MCF 10A (cell line): Measurements from ENCODE around the gene IFNL4. TPM values are rescaled to one million over a fixed set of nuclear protein-coding genes. Genes with fewer than 3 reads are reported as not detected.

Source experiments
- BruUV-seq: library from RNA; stranded (reverse); fragments of 400-500 nt; replicated peaks from 2 replicates; lab custom pipeline; 2021; lab: Mats Ljungman, UMichigan
- CTCF ChIA-PET: fragments of 300-600 bp; sonication (Branson Sonifier 250); formaldehyde crosslinking; extraction: SDS; loops from one replicate; lab custom pipeline; 2021; ENCODE audit warnings: antibody characterized with exemption, inconsistent platforms; lab: Yijun Ruan, JAX
- POLR2A ChIA-PET: fragments of 300-600, 350-650 bp; sonication (Branson Sonifier 250); formaldehyde crosslinking; extraction: SDS; loops from one replicate; lab custom pipeline; 2020; ENCODE audit warnings: antibody characterized with exemption, inconsistent platforms; lab: Yijun Ruan, JAX
- DNase-seq: peaks from one replicate; pipeline ENCODE4 v3.0.0-alpha.2; 2018; ENCODE audit not compliant: unreplicated experiment
- H3K27ac Mint-ChIP-seq: one replicate; pipeline ENCODE4 v1.8.0; 2022; ENCODE audit warnings: mild to moderate bottlenecking, low read depth, mixed read lengths; ENCODE audit not compliant: unreplicated experiment
- H3K27me3 Mint-ChIP-seq: one replicate; pipeline ENCODE4 v1.8.0; 2022; ENCODE audit warnings: mixed read lengths; ENCODE audit not compliant: insufficient read depth, unreplicated experiment
- H3K36me3 Mint-ChIP-seq: one replicate; pipeline ENCODE4 v1.8.0; 2022; ENCODE audit warnings: mild to moderate bottlenecking, moderate library complexity, mixed read lengths; ENCODE audit not compliant: insufficient read depth, unreplicated experiment
- H3K4me1 Mint-ChIP-seq: one replicate; pipeline ENCODE4 v1.8.0; 2022; ENCODE audit warnings: mixed read lengths; ENCODE audit not compliant: insufficient read depth, unreplicated experiment
- H3K4me3 Mint-ChIP-seq: one replicate; pipeline ENCODE4 v1.8.0; 2022; ENCODE audit warnings: mild to moderate bottlenecking, moderate library complexity, mixed read lengths; ENCODE audit not compliant: unreplicated experiment
- H3K9me3 Mint-ChIP-seq: one replicate; pipeline ENCODE4 v1.8.0; 2022; ENCODE audit warnings: mixed read lengths; ENCODE audit not compliant: unreplicated experiment
- intact Hi-C: fragments of 100-400 bp; cut with micrococcal nuclease; formaldehyde crosslinking; loops from 2 replicates; pipeline ENCODE4 v1.14.1; 2022
- total RNA-seq: library from RNA; stranded (reverse); gene quantifications from 2 replicates; pipeline ENCODE4 v1.2.3, GENCODE V29; 2022
- TF ChIP-seq, protein P1 (sequence below): fragments of 200-600 bp; IDR thresholded peaks from one replicate; pipeline ENCODE4 v1.8.0; 2022; ENCODE audit warnings: antibody characterized with exemption, mild to moderate bottlenecking; ENCODE audit not compliant: unreplicated experiment

Gene IFNL4
- total RNA-seq, 1 experiment from 2014 or later: not detected

GRCh38 chr19:39240421-39240820 lies 8.2 kb downstream of the IFNL4 start:
- DNase-seq: no peak

DNA sequence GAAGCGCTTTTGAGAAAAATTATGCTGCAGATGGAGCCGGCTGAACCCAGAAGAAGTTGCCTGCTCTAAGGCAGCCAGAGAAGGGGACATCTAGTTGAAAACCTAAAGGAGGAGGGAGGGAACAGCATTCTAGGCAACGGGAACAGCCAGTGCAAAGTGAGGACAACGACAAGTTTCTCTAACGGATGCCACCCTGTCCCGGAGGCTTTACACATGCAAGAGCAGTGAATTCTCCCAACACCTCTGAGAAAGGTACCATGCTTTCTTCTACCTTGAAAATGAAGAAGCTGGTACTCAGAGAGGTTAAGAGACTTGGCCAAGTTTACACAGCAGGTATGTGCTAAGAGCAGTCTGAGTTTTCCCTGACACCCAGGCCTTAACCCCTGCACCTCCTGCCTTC lies 9.7 kb downstream of the IFNL4 start:
- peaks cover 8% of the 10 kb centered on the region for H3K4me1 Mint-ChIP-seq
- intact Hi-C loops: no loop called here
- no TSS peak for BruUV-seq
- H3K36me3 Mint-ChIP-seq: no peaks in the 10 kb centered on the region
- no peak overlapping the region for H3K4me3 Mint-ChIP-seq
- POLR2A ChIA-PET: no interaction called here
- no peaks in the 10 kb centered on the region for H3K9me3 Mint-ChIP-seq
- peak overlapping the region; percentile 77 for H3K27ac Mint-ChIP-seq
- DNase-seq: no peak
- H3K27me3 Mint-ChIP-seq: peaks cover 29% of the 10 kb centered on the region
- TF ChIP-seq, protein P1, sequence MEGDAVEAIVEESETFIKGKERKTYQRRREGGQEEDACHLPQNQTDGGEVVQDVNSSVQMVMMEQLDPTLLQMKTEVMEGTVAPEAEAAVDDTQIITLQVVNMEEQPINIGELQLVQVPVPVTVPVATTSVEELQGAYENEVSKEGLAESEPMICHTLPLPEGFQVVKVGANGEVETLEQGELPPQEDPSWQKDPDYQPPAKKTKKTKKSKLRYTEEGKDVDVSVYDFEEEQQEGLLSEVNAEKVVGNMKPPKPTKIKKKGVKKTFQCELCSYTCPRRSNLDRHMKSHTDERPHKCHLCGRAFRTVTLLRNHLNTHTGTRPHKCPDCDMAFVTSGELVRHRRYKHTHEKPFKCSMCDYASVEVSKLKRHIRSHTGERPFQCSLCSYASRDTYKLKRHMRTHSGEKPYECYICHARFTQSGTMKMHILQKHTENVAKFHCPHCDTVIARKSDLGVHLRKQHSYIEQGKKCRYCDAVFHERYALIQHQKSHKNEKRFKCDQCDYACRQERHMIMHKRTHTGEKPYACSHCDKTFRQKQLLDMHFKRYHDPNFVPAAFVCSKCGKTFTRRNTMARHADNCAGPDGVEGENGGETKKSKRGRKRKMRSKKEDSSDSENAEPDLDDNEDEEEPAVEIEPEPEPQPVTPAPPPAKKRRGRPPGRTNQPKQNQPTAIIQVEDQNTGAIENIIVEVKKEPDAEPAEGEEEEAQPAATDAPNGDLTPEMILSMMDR: no peak
- CTCF ChIA-PET: interaction anchor here (0.6 to 1.1 kb wide), 4 partner anchors 11 to 187 kb away, joined by 3 to 4 read pairs (median 4); no protein-coding TSS in a partner anchor

More at GRCh38 chr19:39240421-39240820, 8.2 kb downstream of the IFNL4 start:
- no peak overlapping the region for H3K4me3 Mint-ChIP-seq
- H3K27me3 Mint-ChIP-seq: peaks cover 26% of the 10 kb centered on the region
- BruUV-seq: no TSS peak
- ChIA-PET CTCF (no interaction called here), POLR2A (no interaction called here)
- no peak overlapping the region for H3K27ac Mint-ChIP-seq
- intact Hi-C loops: no loop called here
- peaks cover 8% of the 10 kb centered on the region for H3K4me1 Mint-ChIP-seq
- TF ChIP-seq, protein P1: no peak
- H3K36me3 Mint-ChIP-seq: no peaks in the 10 kb centered on the region
- no peaks in the 10 kb centered on the region for H3K9me3 Mint-ChIP-seq

- TF ChIP-seq, protein P1: no peak
- Mint-ChIP-seq H3K27ac (peak overlapping the region; percentile 77), H3K36me3 (no peaks in the 10 kb centered on the region), H3K27me3 (peaks cover 23% of the 10 kb centered on the region), H3K4me3 (peak overlapping the region; percentile 33), H3K9me3 (no peaks in the 10 kb centered on the region), H3K4me1 (peaks cover 8% of the 10 kb centered on the region)
- no TSS peak for BruUV-seq
- DNase-seq: no peak
- CTCF ChIA-PET: interaction anchor here (0.5 to 0.7 kb wide), 5 partner anchors 111 to 824 kb away, joined by 3 to 4 read pairs (median 3); no protein-coding TSS in a partner anchor
- POLR2A ChIA-PET: interaction anchor here (0.5 kb wide), 1 partner anchor 40 kb away, joined by 3 read pairs; no protein-coding TSS in a partner anchor
- intact Hi-C loops: no loop called here
Measured at GRCh38 chr19:39238209-39238608, 10.4 kb downstream of the IFNL4 start.

DNA sequence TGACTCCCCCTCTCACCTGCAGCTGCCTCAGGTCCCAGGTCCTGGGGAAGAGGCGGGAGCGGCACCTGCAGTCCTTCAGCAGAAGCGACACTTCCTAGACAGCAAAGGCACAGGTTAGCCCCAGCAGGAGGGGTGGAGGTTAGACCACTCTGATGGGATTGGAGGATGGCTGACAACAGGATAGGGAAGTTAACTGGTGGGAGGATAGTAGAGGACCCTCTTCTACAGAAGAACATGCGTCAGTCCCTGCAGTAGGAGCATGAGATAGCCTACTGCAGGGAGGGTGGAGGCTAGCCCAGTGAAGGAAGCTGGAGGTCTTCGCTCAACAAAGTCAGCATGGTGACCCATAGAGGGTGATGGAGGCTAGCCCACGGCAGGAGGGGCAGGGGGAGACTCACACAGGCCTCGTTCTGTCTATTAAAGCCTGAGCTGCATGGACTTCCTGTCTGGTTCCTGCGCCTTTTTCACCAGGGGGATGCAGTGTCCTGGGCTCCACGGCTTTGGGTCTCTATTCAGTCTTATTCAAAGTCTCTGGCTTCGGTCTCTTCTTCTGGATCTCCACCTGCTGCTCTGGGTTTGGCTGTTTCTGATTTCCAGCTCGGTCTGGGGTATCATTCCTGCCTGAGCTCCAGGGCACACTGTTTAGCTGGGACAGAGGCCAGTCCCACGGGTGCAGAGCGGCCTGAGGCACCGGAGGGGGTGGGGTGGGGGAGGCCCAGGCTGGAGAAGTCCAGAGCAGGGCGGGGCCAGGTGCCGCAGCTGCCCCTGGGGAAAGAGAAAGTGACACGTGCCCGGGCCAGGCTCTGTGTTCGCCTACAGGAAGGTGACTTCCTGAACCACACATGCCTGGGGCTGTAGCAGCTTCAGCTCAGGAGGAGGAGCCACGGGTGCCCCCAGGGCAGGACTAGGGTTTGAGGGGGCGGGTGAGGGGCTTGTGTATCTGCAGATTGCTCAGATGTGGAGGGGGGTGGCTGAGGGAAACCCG lies 11.2 kb downstream of the IFNL4 start:
- TF ChIP-seq, protein P1: no peak
- POLR2A ChIA-PET: no interaction called here
- Mint-ChIP-seq H3K9me3 (no peaks in the 10 kb centered on the region), H3K36me3 (no peaks in the 10 kb centered on the region), H3K4me1 (peaks cover 8% of the 10 kb centered on the region), H3K27ac (peak overlapping the region; percentile 77), H3K4me3 (peak overlapping the region; percentile 33), H3K27me3 (peaks cover 23% of the 10 kb centered on the region)
- BruUV-seq: no TSS peak
- CTCF ChIA-PET: interaction anchor here (0.5 to 0.6 kb wide), 5 partner anchors 44 to 823 kb away, joined by 3 read pairs; partner anchors contain the start of gene IFNL1
- intact Hi-C loops: no loop called here
- DNase-seq: peak; percentile 16
